ENCODE data around the gene ZSCAN26.

The ZSCAN26 gene

GRCh38 chr6:28322661-28323060, 55.7 kb downstream of the ZSCAN26 start:
- Histone ChIP-seq H3K27me3 (ENCODE audit: low read depth, low read length) (no peaks in the 10 kb centered on the region), H3K27ac (ENCODE audit: low read length) (no peak overlapping the region), H2AFZ (ENCODE audit: low read depth, low read length) (no peak overlapping the region), H3K9me3 (ENCODE audit: insufficient read depth, low read length) (no peaks in the 10 kb centered on the region), H3K9ac (ENCODE audit: low read length) (no peak overlapping the region), H3K4me1 (ENCODE audit: low read length) (no peaks in the 10 kb centered on the region), H4K20me1 (ENCODE audit: insufficient read depth, low read length) (no peaks in the 10 kb centered on the region), H3K4me3 (ENCODE audit: low read length) (no peak overlapping the region), H3K4me2 (ENCODE audit: low read length) (no peak overlapping the region), H3K79me2 (ENCODE audit: low read length) (no peaks in the 10 kb centered on the region), H3K36me3 (replicated peaks; ENCODE audit: low read depth, low read length) (peaks cover 6% of the 10 kb centered on the region)
- TF ChIP-seq CTCF (IDR thresholded peaks at IDR 0.05; ENCODE audit: low read depth, low read length) (no peak), EZH2phosphoT487 (IDR thresholded peaks at IDR 0.05; ENCODE audit: low read depth) (no peak)

DNA sequence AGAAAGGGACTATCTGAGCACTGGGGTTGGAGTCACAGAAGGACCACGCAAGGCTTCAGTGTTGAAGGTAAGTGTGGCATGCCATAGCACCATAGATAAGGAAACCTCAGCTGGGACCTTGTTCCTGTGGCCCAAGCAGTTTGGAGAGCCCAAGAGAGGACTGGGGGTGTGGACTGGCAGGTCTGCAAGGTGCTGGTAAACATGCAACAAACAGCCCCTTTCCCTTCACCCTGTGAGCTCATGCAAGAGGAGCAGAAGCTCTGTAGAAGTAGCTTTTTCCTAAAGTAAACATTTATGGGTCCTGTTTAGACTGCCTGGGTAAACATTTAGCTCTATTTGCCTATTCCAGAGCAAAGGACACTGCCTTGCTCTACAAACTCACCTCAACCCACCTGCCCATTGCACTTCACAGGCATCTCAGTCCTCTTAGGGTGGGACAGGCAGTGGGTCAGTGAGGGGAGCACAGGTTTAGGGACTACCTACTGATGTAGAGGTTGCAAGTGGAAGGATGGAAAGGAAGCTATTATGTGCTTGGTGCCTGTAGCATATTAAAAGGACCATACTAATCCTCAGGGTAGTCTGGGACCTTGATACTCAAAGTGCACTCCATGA, 57.0 kb downstream of the ZSCAN26 start:
- H3K4me3 ChIP-seq (ENCODE audit: low read length) = no peak overlapping the region
- no peak overlapping the region for H3K4me2 ChIP-seq (ENCODE audit: low read length)
- H4K20me1 ChIP-seq (ENCODE audit: insufficient read depth, low read length) = no peaks in the 10 kb centered on the region
- no peaks in the 10 kb centered on the region for H3K79me2 ChIP-seq (ENCODE audit: low read length)
- TF ChIP-seq EZH2phosphoT487 (IDR thresholded peaks at IDR 0.05; ENCODE audit: low read depth) = no peak
- no peak for TF ChIP-seq CTCF (IDR thresholded peaks at IDR 0.05; ENCODE audit: low read depth, low read length)
- no peak overlapping the region for H3K27ac ChIP-seq (ENCODE audit: low read length)
- H3K9me3 ChIP-seq (ENCODE audit: insufficient read depth, low read length) = no peaks in the 10 kb centered on the region
- H3K9ac ChIP-seq (ENCODE audit: low read length) = no peak overlapping the region
- peaks cover 6% of the 10 kb centered on the region for H3K36me3 ChIP-seq (replicated peaks; ENCODE audit: low read depth, low read length)
- no peaks in the 10 kb centered on the region for H3K4me1 ChIP-seq (ENCODE audit: low read length)
- H3K27me3 ChIP-seq (ENCODE audit: low read depth, low read length) = no peaks in the 10 kb centered on the region
- no peak overlapping the region for H2AFZ ChIP-seq (ENCODE audit: low read depth, low read length)

DNA sequence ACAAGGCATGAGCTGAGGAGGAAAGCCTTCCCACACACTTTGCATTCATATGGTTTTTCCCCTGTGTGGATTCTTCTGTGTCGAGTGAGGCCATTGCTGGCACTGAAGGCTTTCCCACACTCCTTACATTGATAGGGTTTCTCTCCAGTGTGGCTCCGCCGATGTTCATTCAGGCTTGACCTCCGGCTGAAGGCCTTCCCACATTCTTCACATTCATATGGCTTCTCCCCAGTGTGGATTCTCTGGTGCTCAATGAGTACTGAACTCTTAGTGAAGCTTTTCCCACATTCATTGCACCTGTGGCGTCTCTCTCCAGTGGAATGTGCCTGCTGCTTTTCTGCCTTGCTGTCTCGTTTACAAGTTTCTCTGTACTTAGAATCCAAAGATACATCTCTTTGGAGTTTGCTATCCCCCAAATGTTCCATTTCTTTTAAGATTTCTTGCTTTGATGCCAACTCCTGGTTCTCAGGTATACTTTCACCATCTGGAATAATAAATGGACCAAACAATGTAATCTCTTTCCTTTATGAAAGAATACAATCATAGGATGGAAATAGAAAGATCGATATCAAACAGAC, 59.5 kb downstream of the ZSCAN26 start:
- Histone ChIP-seq H2AFZ (ENCODE audit: low read depth, low read length) (no peak overlapping the region), H3K79me2 (ENCODE audit: low read length) (no peaks in the 10 kb centered on the region), H3K4me2 (ENCODE audit: low read length) (no peak overlapping the region), H3K9ac (ENCODE audit: low read length) (no peak overlapping the region), H3K9me3 (ENCODE audit: insufficient read depth, low read length) (no peaks in the 10 kb centered on the region), H3K36me3 (replicated peaks; ENCODE audit: low read depth, low read length) (peaks cover 6% of the 10 kb centered on the region), H3K4me1 (ENCODE audit: low read length) (no peaks in the 10 kb centered on the region), H3K27me3 (ENCODE audit: low read depth, low read length) (no peaks in the 10 kb centered on the region), H3K27ac (ENCODE audit: low read length) (no peak overlapping the region), H3K4me3 (ENCODE audit: low read length) (no peak overlapping the region), H4K20me1 (ENCODE audit: insufficient read depth, low read length) (no peaks in the 10 kb centered on the region)
- TF ChIP-seq CTCF (IDR thresholded peaks at IDR 0.05; ENCODE audit: low read depth, low read length) (no peak), EZH2phosphoT487 (IDR thresholded peaks at IDR 0.05; ENCODE audit: low read depth) (no peak)

All from OCI-LY3 (cell line).